ENCODE data around the gene PLPP2.

DNA sequence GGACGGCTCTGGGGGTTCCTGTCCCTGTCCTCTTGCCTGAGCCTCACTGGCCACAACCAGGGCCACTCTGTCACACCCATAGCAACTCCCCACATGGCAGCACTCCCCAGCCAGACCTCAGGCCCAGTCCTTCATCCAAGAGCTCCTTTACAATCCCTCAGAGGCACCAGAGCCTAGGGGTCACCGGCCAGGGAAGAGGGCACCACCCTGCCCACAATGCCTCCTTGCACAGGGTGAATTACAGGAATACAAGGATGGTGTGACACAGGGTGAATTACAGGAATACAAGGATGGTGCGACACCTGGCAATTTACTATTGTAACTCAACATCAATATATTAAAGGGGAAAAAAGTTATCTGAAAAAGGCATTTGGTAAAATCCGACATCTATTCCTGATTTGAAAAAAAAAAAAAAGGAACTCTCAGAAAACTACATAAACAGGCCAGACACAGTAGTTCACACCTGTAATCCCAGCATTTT lies 36.9 kb upstream of the PLPP2 start:
- TF ChIP-seq, protein P1, sequence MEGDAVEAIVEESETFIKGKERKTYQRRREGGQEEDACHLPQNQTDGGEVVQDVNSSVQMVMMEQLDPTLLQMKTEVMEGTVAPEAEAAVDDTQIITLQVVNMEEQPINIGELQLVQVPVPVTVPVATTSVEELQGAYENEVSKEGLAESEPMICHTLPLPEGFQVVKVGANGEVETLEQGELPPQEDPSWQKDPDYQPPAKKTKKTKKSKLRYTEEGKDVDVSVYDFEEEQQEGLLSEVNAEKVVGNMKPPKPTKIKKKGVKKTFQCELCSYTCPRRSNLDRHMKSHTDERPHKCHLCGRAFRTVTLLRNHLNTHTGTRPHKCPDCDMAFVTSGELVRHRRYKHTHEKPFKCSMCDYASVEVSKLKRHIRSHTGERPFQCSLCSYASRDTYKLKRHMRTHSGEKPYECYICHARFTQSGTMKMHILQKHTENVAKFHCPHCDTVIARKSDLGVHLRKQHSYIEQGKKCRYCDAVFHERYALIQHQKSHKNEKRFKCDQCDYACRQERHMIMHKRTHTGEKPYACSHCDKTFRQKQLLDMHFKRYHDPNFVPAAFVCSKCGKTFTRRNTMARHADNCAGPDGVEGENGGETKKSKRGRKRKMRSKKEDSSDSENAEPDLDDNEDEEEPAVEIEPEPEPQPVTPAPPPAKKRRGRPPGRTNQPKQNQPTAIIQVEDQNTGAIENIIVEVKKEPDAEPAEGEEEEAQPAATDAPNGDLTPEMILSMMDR (IDR thresholded peaks at IDR 0.05; ENCODE audit: borderline replicate concordance, extremely low read depth, low read length, poor library complexity, severe bottlenecking), result no peak
- TF ChIP-seq EZH2 (IDR thresholded peaks at IDR 0.05; ENCODE audit: borderline replicate concordance, low read depth, low read length, severe bottlenecking), result no peak

Measured in DND-41 (cell line).